ENCODE results near the gene RGS17.
"Not testable (repeated sequence)": the region's sequence is repeated elsewhere in the genome, so short reads cannot be mapped to it uniquely, and the experiment has no call there.

The RGS17 gene, protein sequence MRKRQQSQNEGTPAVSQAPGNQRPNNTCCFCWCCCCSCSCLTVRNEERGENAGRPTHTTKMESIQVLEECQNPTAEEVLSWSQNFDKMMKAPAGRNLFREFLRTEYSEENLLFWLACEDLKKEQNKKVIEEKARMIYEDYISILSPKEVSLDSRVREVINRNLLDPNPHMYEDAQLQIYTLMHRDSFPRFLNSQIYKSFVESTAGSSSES

DNA sequence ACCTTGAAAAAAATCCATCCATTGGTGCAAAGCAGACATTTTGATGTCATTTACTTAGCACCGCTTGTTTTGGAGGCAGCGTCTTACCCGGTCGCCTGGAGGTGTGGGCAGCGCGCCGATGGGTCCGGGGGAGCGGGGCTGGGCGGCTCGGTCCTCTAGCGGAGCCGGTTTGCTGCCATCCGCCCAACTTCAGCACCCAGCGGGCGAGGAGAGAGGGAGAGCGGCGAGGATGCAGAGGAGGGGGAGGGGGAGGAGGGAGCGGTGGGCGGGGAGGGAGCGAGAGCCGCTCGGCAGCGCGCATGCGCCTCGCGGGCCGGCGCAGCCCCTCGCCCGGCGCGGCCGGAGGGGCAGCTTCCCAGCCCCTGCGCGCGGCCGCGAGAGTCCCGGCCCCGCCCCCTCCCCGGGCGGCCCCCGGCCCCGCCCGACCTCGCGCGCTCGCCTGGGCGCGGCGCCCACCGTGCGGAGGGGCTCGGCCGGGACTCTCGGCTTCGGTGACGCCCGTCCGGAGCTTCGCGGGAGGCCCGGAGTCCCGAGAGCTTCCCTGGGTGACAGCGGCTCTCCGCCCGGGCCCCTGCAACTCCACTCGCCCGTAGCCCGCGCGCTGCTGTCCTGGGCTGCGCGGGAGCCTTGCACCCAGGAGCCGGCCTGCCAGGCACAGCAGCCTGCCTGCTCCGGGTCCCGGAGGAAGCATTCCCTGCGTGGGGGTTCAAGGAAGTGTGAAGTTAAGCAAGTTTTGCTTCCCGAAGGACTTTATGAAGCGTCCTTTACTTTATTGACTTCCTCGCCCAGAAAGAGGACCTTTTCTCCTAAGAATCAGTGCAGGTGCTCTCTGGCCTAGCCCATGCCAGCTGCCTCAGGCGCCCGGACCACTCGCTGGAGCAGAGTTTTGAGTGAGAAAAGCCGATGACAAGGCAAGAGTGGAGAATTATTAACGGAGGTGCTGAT, at the start of gene RGS17:
Gene RGS17 (minus strand): TSS at position 246 of the 945 bp plus-strand sequence. CDS start 87,264 bp downstream, outside the sequence.
- no peak for DNase-seq (ENCODE audit: low read depth)

- DNase-seq (ENCODE audit: low read depth): no peak
Measured at GRCh38 chr6:153172815-153173214, 41.7 kb upstream of the RGS17 start.

DNA sequence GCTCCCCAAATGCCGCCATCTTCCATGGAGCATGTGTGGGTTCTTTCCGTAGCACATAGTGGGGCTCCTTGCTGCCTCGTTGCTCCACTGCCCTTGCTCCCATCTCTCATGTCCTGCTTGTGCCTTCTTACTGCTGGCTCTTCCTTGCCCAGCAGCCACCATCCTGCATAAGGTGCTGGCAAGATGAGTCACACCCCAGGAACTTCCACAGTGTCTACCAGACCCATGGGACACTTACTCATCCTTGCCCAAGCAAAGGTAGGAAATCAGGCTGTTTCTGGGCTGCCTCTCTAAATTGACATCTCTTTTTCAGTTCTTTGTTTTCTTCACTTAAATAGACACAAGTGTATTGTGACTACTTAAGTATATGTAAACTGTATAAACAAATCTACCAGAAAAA, 39.4 kb upstream of the RGS17 start:
- DNase-seq (ENCODE audit: low read depth): no peak

- no peak for DNase-seq (ENCODE audit: low read depth)
Measured at GRCh38 chr6:153167907-153168306, 36.8 kb upstream of the RGS17 start.

DNA sequence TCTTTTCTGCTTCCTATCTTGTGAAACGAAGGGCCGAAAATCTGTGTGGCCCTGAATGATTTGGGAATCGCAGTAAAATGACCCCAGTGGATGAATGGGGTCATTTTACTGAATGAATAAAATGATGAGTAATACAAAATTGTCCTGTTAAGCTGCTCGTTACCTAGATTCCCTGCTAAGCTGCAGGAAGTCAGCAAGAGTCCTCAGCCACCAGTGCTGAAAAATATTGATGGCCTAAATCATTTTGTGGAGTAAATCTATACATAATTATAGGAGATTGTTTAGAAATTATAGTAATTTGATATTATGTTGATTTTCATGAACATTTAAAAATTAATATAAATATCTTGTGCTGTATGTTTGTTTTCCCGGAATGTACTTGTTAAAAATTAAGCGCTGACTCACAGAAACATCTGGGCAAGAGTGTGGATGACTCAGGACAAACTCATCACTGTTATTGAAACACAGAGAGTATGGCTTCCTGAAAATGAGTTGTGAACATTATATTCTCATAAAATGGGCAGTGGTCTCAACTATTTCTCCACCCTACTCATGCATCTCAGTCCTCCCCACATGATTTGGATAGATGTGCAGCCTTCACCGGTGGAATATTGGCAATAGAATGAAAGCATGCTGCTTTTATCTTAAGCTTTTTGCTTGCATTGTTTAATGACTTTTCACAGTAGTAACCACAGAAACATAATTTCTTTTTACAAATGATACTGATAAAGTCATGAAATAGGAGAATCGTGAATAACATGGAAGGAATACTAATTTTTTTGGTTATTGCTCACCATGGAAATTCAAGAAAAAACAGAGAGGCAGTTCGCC, 36.2 kb upstream of the RGS17 start:
- DNase-seq (ENCODE audit: low read depth): no peak

DNA sequence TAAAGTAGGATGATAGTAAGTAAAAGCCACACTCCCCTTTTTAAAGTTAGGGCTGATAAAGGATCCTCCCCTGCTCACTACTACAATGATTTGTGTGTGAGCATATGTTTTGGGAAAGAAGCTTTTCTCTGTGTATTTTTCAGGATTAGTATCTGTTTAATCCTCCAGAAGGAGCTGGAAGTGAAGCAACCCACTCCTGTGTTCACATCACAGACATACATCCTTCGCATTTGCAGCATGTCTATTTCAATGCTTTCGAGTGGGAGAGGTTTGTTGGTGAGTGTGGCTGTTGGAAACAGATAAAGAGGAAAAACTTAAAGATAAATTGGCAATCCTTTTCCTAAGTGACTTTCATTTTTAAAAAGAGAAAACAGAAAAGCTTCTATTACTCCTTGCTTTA, 31.6 kb upstream of the RGS17 start:
- no peak for DNase-seq (ENCODE audit: low read depth)

DNA sequence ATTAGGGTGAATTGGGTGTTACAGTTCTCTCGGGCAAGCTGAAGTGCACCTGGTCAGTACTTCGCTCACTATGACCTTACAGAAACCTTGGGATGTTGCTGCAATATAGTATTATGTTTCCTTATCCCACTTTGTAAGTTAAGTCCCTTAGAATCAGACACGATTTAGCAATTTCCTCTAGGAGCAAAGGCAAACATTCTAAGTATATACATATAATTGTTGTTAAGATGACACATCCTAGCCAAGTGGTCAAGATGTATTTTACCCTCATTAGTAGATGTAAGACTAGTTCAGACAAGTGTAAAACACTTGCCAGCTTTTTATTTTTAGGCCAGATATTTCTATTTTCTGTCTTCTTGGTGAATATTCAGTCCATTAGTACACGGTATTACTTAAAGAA, 31.1 kb upstream of the RGS17 start:
- DNase-seq (ENCODE audit: low read depth): no peak

- no peak for DNase-seq (ENCODE audit: low read depth)
Measured at GRCh38 chr6:153160221-153160620, 29.1 kb upstream of the RGS17 start.

DNA sequence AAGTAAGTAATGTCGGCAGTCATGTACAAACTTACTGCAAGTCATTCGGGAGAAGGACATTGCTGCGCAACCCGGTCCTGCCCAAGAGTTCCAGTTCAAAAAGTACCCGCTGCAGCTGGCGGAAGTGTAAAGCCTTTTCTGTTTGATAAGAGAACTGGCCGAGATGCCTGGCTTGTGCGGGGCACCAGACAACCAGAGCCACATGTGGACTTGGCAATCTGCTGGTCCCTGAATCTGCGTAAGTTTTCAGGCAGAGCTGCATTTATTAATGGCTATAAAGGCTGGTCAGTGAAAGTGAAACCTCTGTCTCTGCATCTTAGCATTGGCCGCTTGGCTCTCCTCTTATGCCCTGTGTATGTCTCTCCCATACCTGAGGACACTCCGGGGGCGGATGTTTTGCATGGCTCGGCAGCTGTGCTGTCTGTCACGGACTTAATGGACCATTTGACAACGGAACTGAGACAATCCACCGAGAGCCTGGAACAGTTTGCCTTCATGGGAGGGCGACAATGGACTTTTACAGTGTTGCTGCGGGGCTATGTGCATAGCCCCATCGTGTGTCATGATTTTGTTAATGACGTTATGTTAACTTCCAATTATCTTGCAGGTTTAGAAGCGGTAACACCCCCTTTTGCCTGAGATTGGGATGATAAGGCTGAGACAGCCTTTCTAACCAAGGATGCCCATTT, 19.8 kb upstream of the RGS17 start:
- DNase-seq (ENCODE audit: low read depth): no peak

DNA sequence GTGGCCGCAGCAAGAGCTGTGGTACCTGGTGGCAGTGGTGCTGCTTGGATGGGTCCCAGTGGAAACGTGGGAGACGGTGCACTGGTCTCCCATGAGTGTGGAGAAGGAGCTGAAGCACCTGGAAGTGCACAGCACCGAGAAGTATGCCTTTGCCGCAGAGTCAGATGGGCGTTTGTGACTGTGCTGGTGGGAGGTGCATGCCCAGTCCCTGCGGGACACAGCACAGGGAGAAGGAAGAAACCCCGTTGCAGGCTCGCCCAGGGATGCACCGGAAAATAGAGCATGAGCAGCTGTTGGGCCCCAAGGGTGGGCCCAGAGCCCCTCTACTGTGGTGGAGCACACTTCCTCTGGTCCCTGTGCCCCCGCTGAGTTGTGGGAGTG, 19.3 kb upstream of the RGS17 start:
- DNase-seq (ENCODE audit: low read depth): no peak

GRCh38 chr6:153149891-153150290, 18.8 kb upstream of the RGS17 start:
- DNase-seq (ENCODE audit: low read depth): no peak

GRCh38 chr6:153146413-153146812, 15.3 kb upstream of the RGS17 start:
- no peak for DNase-seq (ENCODE audit: low read depth)

GRCh38 chr6:153145591-153145990, 14.5 kb upstream of the RGS17 start:
- DNase-seq (ENCODE audit: low read depth): no peak

- no peak for DNase-seq (ENCODE audit: low read depth)
Measured at GRCh38 chr6:153143200-153143599, 12.1 kb upstream of the RGS17 start.

DNA sequence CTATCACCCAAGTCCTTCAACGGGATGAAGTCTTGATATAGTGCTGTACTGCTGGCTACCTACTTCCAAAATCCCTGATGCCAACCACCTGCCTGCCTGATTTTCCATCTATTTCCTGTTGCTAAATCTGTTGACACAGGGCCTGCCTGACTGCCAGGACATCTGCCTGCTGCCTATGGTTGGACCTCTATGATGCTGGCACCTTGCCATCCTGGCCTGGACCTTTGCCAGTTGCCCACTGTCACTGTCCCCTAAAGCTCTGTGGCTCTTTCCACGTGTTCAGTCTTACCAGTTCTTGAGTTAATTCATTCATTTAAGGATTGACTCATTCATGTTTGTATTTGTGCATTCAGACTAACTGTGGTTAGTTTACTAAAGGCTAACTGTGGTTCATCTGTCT, 9.2 kb upstream of the RGS17 start:
- DNase-seq (ENCODE audit: low read depth): no peak

- DNase-seq (ENCODE audit: low read depth): no peak
Measured at GRCh38 chr6:153138930-153139329, 7.8 kb upstream of the RGS17 start.

DNA sequence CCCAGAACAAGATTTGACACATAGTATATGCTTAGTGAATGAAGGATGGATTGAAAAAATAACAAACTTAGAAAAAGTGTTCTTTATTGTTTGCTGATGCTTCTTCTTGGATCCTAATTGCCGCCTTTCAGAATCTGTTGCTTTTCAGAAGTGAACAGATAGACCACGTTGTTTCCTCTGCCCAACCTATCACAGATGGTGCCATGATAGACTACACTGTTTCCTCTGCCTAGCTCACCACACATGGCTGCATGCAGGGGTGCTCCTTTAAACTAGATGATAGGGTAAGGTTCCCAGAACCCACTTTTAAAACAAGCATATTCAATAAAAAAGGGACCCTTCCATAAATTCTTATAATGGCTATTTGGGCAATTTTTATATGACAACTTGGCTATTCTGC, 4.6 kb upstream of the RGS17 start:
- no peak for DNase-seq (ENCODE audit: low read depth)

- not testable (repeated sequence) for DNase-seq (ENCODE audit: low read depth)
Measured at GRCh38 chr6:153133667-153134066, 2.6 kb upstream of the RGS17 start.

- no peak for DNase-seq (ENCODE audit: low read depth)
Measured at GRCh38 chr6:153130515-153131036, 506 bp downstream of the RGS17 start.

GRCh38 chr6:153129873-153130514, 1.1 kb downstream of the RGS17 start:
- DNase-seq (ENCODE audit: low read depth): no peak

DNA sequence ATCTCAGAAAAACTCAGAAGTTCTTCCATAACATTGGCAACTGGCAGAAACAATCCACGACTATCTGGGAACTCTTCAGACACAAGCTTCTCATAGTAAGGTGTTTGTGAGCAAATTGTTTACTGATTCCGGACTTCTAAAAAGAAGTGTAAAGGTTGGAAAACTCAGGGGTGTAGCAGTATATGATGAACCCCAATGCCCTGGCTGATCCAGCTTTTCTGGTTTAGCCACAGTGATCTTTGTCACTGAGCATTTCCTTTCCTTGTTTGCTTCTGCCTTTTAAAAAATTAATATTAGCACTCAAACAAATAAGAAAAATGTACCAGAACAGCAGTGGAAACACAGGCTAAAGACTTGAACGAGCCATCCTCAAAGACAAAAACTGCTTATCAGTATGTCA, 4.9 kb downstream of the RGS17 start:
- DNase-seq (ENCODE audit: low read depth): no peak

All from stimulated activated CD8-positive, alpha-beta memory T cell treated with anti-CD3 and anti-CD28 coated beads, Interleukin-12 subunit alpha, Interleukin-12 subunit beta, amount 100 ng/mL, for 1 hour (primary cell).